Astrocyte of the cerebellum (primary cell): ENCODE data around the gene ACOT2.
"Not testable (repeated sequence)": the region's sequence is repeated elsewhere in the genome, so short reads cannot be mapped to it uniquely, and the experiment has no call there.

Source experiments
- DNase-seq: peaks from one replicate; pipeline ENCODE4 v3.0.0-alpha.2; 2011; ENCODE audit warnings: low read depth
- H3K4me3 ChIP-seq: 2 replicates; pipeline ENCODE4 v1.5.1; 2011; ENCODE audit warnings: mild to moderate bottlenecking, low read depth, low read length, moderate library complexity
- CTCF ChIP-seq: IDR thresholded peaks from 2 replicates; pipeline ENCODE4 v1.5.1; 2012; ENCODE audit warnings: low read length, low read depth, moderate library complexity, mild to moderate bottlenecking; ENCODE audit errors: missing control alignments
- in situ Hi-C: cut with HindIII; loops from 2 replicates; pipeline ENCODE4 v1.10.0; 2017; ENCODE audit warnings: low sequenced_read_pairs

ACOT2 gene

DNA sequence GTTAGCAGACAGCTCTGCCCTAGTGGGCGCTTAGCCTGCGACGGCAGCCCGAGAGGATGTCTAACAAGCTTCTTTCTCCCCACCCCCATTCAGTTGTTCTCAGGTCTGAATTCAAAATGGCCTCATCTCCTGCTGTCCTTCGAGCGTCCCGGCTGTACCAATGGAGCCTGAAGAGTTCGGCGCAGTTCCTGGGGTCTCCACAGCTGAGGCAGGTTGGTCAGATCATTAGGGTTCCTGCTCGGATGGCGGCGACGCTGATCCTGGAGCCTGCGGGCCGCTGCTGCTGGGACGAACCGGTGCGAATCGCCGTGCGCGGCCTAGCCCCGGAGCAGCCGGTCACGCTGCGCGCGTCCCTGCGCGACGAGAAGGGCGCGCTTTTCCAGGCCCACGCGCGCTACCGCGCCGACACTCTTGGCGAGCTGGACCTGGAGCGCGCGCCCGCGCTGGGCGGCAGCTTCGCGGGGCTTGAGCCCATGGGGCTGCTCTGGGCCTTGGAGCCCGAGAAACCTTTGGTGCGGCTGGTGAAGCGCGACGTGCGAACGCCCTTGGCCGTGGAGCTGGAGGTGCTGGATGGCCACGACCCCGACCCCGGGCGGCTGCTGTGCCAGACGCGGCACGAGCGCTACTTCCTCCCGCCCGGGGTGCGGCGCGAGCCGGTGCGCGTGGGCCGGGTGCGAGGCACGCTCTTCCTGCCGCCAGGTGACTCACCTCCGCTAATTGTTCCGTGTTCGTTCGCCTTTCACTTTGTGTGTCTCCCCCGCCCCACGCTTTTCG is at the start of gene ACOT2:
Gene ACOT2, plus strand, starts transcription at position 29 of the 774 bp plus-strand sequence. Its CDS starts 28 bp downstream, at position 57.
- DNase-seq = peak; percentile 76
- peak within 1 kb of the TSS; percentile 50 for H3K4me3 ChIP-seq
- in situ Hi-C loops = loop anchor here (5.0 kb wide), 2 partner anchors 47 to 103 kb away; no protein-coding TSS in a partner anchor

DNA sequence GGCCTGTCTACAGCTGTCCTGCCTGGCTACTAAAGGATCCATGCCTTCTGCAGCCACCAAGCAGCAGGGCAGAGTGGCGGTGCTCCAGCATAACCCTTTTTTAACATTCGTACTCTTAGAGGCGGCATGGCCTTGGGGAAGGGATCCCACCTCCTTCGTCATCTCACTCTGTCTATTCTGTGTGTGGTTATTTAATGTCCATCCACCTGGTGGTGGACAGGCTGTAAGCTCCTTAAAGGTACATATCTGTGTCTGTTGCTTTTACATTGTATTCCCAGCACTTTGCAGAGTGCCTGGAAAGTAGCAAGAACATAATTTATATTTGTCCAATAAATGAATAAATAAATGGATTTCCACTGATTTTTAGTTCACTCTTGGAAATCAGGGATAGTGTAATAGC is 47.8 kb upstream of the ACOT2 start:
- DNase-seq = no peak
- in situ Hi-C loops = loop anchor here (5.0 kb wide), 1 partner anchor 46 kb away; the partner anchor contains the start of gene ACOT2
- no peak for TF ChIP-seq CTCF
- no peak overlapping the region for H3K4me3 ChIP-seq

DNA sequence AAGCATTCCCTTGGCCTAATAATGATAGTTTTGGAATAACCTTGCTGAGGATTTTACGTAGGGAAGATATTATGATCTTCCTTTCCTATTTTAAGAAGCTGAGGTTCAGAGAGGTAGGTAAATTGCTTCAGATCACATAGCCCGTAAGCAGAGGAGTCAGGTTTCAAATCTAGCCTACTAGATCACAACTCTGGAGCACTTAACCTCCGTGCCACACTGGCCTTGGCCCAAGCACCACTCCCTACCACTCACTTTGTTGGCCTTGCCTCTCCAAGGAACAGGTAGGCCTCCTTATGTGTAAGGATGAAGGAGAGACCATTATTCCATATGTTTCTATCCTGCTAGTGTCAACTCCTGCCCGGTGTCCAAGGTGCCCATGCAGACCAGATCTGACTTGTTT is 44.5 kb upstream of the ACOT2 start:
- no peak overlapping the region for H3K4me3 ChIP-seq
- TF ChIP-seq CTCF = no peak
- in situ Hi-C loops = loop anchor here (5.0 kb wide), 1 partner anchor 43 kb away; the partner anchor contains the start of gene ACOT2
- DNase-seq = no peak

GRCh38 chr14:73526036-73526984 is 42.7 kb upstream of the ACOT2 start:
- DNase-seq = no peak
- in situ Hi-C loops = no loop called here
- H3K4me3 ChIP-seq = no peak overlapping the region
- TF ChIP-seq CTCF = no peak

GRCh38 chr14:73529356-73529755 is 39.7 kb upstream of the ACOT2 start:
- DNase-seq, in situ Hi-C loops, H3K4me3 ChIP-seq: not testable (repeated sequence)

- in situ Hi-C loops, DNase-seq, H3K4me3 ChIP-seq: not testable (repeated sequence)
Observed at GRCh38 chr14:73531971-73532370, 37.0 kb upstream of the ACOT2 start.

- in situ Hi-C loops, DNase-seq: not testable (repeated sequence)
- H3K4me3 ChIP-seq = peak overlapping the region; percentile 21
Observed at GRCh38 chr14:73537244-73538045, 31.6 kb upstream of the ACOT2 start.

GRCh38 chr14:73539017-73539416 is 30.0 kb upstream of the ACOT2 start:
- H3K4me3 ChIP-seq, in situ Hi-C loops, DNase-seq: not testable (repeated sequence)
- peak; percentile 49 for TF ChIP-seq CTCF

GRCh38 chr14:73542961-73543360 is 26.1 kb upstream of the ACOT2 start:
- DNase-seq, H3K4me3 ChIP-seq, in situ Hi-C loops: not testable (repeated sequence)

GRCh38 chr14:73545353-73545752 is 23.7 kb upstream of the ACOT2 start:
- H3K4me3 ChIP-seq, in situ Hi-C loops, DNase-seq: not testable (repeated sequence)

DNA sequence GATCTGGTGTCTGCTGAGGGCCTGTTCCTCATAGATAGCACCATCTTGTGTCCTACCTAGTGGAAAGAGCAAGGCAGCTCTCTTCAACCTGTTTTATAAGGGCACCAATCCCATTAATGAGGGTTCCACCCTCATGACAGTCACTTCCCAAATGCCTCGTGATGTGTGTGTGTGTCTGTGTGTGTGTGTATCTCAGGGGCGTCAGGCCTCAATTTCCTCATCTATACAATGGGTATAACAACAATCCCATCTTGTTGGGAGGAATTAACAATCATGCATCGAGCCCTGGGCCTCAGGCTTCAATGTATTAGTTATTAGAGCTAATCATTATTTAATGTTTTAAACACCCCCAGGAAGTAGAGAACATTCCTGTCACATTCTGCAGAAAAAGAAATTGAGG is 19.9 kb upstream of the ACOT2 start:
- H3K4me3 ChIP-seq, DNase-seq, in situ Hi-C loops: not testable (repeated sequence)
